ENCODE measurements around the gene LARP4.

LARP4 gene

DNA sequence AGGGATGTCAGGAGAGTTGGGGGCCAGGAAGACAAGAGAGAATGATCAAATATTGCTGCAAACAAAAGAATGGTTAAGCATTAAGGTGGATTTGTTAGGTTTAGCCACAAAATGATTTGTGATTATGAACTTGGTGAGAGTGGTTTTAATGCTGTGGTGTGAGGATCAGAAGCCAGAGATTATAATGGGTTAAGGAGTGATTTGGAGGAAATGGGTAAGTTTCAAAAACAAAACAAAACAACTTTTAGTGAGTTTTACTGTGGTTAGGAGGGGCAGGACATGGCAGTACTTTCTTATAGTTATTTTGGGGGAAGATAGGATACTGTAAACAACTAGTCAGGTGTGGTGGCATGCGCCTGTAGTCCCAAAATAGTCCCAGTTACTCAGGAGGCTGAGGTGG lies 128.1 kb downstream of the LARP4 start:
- DNase-seq = no peak

DNA sequence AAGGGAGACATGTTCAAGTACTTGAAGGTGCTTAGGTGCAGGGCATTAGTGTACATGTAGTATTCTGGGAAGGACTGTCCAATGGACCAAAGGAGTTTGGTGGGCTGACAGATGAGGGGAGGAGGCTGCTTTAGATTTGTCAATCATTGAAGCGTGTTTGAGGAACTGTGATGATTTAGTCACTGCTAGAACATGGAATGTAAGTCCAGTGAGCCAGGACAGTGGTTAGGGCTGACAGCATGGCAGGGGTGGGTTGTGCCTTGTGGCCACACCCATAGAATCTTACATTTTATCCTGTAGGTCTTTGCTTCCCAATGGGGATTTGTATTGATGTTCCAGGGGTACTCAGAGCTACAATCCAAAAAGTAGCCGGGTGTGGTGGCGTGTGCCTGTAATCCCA lies 128.7 kb downstream of the LARP4 start:
- no peak for DNase-seq

All from RPMI8226 (cell line).